ENCODE data around the gene PXK.

GRCh38 chr3:58345457-58345856 is 12.8 kb downstream of the PXK start:
- TF ChIP-seq, protein P1, sequence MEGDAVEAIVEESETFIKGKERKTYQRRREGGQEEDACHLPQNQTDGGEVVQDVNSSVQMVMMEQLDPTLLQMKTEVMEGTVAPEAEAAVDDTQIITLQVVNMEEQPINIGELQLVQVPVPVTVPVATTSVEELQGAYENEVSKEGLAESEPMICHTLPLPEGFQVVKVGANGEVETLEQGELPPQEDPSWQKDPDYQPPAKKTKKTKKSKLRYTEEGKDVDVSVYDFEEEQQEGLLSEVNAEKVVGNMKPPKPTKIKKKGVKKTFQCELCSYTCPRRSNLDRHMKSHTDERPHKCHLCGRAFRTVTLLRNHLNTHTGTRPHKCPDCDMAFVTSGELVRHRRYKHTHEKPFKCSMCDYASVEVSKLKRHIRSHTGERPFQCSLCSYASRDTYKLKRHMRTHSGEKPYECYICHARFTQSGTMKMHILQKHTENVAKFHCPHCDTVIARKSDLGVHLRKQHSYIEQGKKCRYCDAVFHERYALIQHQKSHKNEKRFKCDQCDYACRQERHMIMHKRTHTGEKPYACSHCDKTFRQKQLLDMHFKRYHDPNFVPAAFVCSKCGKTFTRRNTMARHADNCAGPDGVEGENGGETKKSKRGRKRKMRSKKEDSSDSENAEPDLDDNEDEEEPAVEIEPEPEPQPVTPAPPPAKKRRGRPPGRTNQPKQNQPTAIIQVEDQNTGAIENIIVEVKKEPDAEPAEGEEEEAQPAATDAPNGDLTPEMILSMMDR (IDR thresholded peaks at IDR 0.05; ENCODE audit: low read length), result no peak
- TF ChIP-seq EZH2phosphoT487 (IDR thresholded peaks at IDR 0.05; ENCODE audit: low read length) (no peak), EZH2 (optimal IDR thresholded peaks at IDR 0.05; ENCODE audit: low read depth, low read length) (no peak)
